ENCODE results near the gene KIF18B.

DNA sequence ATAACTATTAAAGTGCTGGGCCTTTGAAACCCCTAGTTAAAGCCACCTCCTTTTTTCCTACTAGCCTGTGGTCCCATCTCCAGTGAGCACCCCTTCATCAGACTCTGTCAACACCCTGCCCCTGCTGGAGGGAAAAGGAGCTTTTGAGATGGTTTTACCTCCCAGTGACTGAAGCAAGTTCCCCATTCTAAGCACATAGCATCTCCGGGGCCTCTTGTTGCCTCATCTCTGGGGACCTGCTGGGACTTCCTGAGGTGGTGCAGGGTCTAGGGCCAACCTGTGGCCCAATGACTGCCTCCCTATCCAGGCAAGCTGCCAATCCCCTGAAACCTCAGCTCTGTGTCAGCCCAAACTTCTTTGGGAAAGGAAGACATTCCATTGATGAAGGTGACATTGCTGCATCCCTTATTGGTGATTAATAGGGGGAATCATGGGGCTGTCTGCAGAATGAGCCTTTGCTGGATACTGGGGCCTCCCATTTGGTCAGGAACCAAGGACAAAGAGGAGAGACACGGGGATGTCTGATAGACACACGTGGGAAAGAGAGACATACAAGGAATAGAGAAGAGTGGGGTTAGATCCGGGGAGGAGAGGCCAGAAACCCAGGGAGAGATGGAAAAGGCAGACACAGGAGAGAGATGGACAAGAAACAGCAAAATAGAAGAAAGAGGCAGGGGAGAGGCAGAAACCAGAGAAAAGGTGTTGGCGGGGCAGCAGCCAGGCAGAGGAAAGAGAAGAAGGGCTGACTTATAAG is 18.1 kb upstream of the KIF18B start:
- TF ChIP-seq REST (IDR thresholded peaks at IDR 0.05; ENCODE audit: low read depth) (no peak), TCF12 (IDR thresholded peaks at IDR 0.05; ENCODE audit: low read depth) (no peak), ZBTB7A (IDR thresholded peaks at IDR 0.05; ENCODE audit: low read depth) (no peak), EP300 (IDR thresholded peaks at IDR 0.05; ENCODE audit: borderline replicate concordance) (no peak)

Data from Ishikawa (cell line).